CD4-positive, alpha-beta T cell (primary cell): ENCODE measurements around the gene ZBTB7A. TPM values are rescaled to one million over a fixed set of nuclear protein-coding genes. Genes with fewer than 3 reads are reported as not detected.
A peak's percentile ranks its signal among the peaks of the same experiment; 100 is the strongest.

ENCODE experiments used
- ATAC-seq: fragments of 200-7000 bp; cut with Tn5 transposase; one replicate; pipeline ENCODE4 v1.10.0; 2022; ENCODE audit warnings: mild to moderate bottlenecking; ENCODE audit not compliant: poor library complexity
- CTCF ChIA-PET: fragments of 350-600 bp; sonication (Branson Sonifier 250); formaldehyde crosslinking; loops from one replicate; lab custom pipeline; 2021; ENCODE audit warnings: antibody characterized with exemption, inconsistent platforms; lab: Charles Lee
- POLR2A ChIA-PET: fragments of 350-600 bp; sonication (Branson Sonifier 250); formaldehyde crosslinking; loops from one replicate; lab custom pipeline; 2021; ENCODE audit warnings: antibody characterized with exemption, inconsistent platforms; lab: Charles Lee
- DNase-seq, 14 experiments: peaks; one replicate each; pipeline ENCODE4 v3.0.0-alpha.2; 2013 to 2020; ENCODE audit warnings: mixed read lengths in 2 of 14
- H3K27ac ChIP-seq, 2 donors: one replicate each; pipeline versions ENCODE4 v1.5.1 to v1.7.0; 2013; ENCODE audit warnings: low read length in 2 of 2, low read depth in 1 of 2, mild to moderate bottlenecking in 1 of 2
- H3K27me3 ChIP-seq, 2 experiments: 1 replicate in 1 of 2; 2 replicates in 1 of 2; pipeline versions ENCODE4 v1.6.1 to v1.7.0; 2013; ENCODE audit warnings: low read length in 2 of 2, control low read depth in 1 of 2, mild to moderate bottlenecking in 1 of 2, moderate library complexity in 1 of 2; ENCODE audit not compliant: insufficient read depth in 2 of 2, control insufficient read depth in 1 of 2
- H3K36me3 ChIP-seq: one replicate; pipeline ENCODE4 v1.6.1; 2013; ENCODE audit warnings: low read length, control low read depth; ENCODE audit not compliant: insufficient read depth
- H3K4me1 ChIP-seq: one replicate; pipeline ENCODE4 v1.6.1; 2013; ENCODE audit warnings: low read length, control low read depth; ENCODE audit not compliant: insufficient read depth
- H3K4me3 ChIP-seq: one replicate; pipeline ENCODE4 v1.5.1; 2013; ENCODE audit warnings: mild to moderate bottlenecking, low read length, moderate library complexity
- H3K9me3 ChIP-seq, 2 experiments: 1 replicate in 1 of 2; 2 replicates in 1 of 2; pipeline versions ENCODE4 v1.6.1 to v1.7.0; 2013; ENCODE audit warnings: low read length in 2 of 2, mild to moderate bottlenecking in 2 of 2, control low read depth in 1 of 2, moderate library complexity in 1 of 2; ENCODE audit not compliant: control insufficient read depth in 1 of 2, insufficient read depth in 1 of 2
- H3K27ac Mint-ChIP-seq: one replicate; pipeline ENCODE4 v1.8.0; 2020; ENCODE audit warnings: mixed read lengths
- H3K27me3 Mint-ChIP-seq: one replicate; pipeline ENCODE4 v1.8.0; 2021; ENCODE audit warnings: mixed read lengths
- H3K36me3 Mint-ChIP-seq: one replicate; pipeline ENCODE4 v1.8.0; 2021; ENCODE audit warnings: low read depth, mixed read lengths
- H3K4me1 Mint-ChIP-seq: one replicate; pipeline ENCODE4 v1.8.0; 2021; ENCODE audit warnings: low read depth, mixed read lengths
- H3K4me3 Mint-ChIP-seq: one replicate; pipeline ENCODE4 v1.8.0; 2020; ENCODE audit warnings: mild to moderate bottlenecking, mixed read lengths
- H3K9me3 Mint-ChIP-seq: one replicate; pipeline ENCODE4 v1.8.0; 2020; ENCODE audit warnings: mixed read lengths
- CTCF ChIP-seq: fragments of 200-600 bp; IDR thresholded peaks from one replicate; pipeline ENCODE4 v1.8.0; 2022; ENCODE audit warnings: antibody characterized with exemption, mild to moderate bottlenecking
- intact Hi-C, 2 experiments: fragments of 100-400 bp; cut with DNase I in 1 of 2; cut with micrococcal nuclease in 1 of 2; formaldehyde crosslinking; loops; one replicate each; pipeline versions ENCODE4 v1.15.1 to v1.9.0; 2023 to 2025; cut with DNase I, micrococcal nuclease
- total RNA-seq, 174 experiments: library from RNA in 2 of 174; stranded (reverse) in 2 of 174; gene quantifications; one replicate each; pipeline ENCODE4 v1.2.3 and lab custom pipeline; 2021 to 2026

The ZBTB7A gene
- total RNA-seq, 2 experiments from 2014 or later = 44.2 to 47.2 TPM

GRCh38 chr19:4023600-4024398 lies 42.9 kb downstream of the ZBTB7A start:
- H3K4me1 Mint-ChIP-seq = no peaks in the 10 kb centered on the region
- POLR2A ChIA-PET = no interaction called here
- H3K4me3 ChIP-seq = no peak overlapping the region
- H3K27me3 Mint-ChIP-seq = no peaks in the 10 kb centered on the region
- intact Hi-C loops = no loop called here
- no peaks in the 10 kb centered on the region for H3K4me1 ChIP-seq
- no peak for TF ChIP-seq CTCF
- H3K9me3 ChIP-seq = peaks cover 0 to 13% of the 10 kb centered on the region in 2 experiments
- no peaks in the 10 kb centered on the region for H3K27me3 ChIP-seq
- ATAC-seq (no peak), DNase-seq (no peak)
- H3K27ac ChIP-seq = no peak overlapping the region
- no peak overlapping the region for H3K4me3 Mint-ChIP-seq
- H3K36me3 Mint-ChIP-seq = peaks cover 40% of the 10 kb centered on the region
- H3K9me3 Mint-ChIP-seq = no peaks in the 10 kb centered on the region
- peaks cover 27% of the 10 kb centered on the region for H3K36me3 ChIP-seq
- H3K27ac Mint-ChIP-seq = no peak overlapping the region
- CTCF ChIA-PET = no interaction called here

GRCh38 chr19:4019578-4019977 lies 47.1 kb downstream of the ZBTB7A start:
- Histone ChIP-seq H3K9me3 (peaks cover 0 to 13% of the 10 kb centered on the region in 2 experiments), H3K36me3 (peaks cover 35% of the 10 kb centered on the region), H3K4me3 (no peak overlapping the region), H3K27me3 (no peaks in the 10 kb centered on the region), H3K4me1 (peaks cover 10% of the 10 kb centered on the region), H3K27ac (no peak overlapping the region)
- no peak overlapping the region for H3K4me3 Mint-ChIP-seq
- H3K27ac Mint-ChIP-seq = no peak overlapping the region
- peaks cover 40% of the 10 kb centered on the region for H3K36me3 Mint-ChIP-seq
- CTCF ChIA-PET = no interaction called here
- DNase-seq (peak in 1 of 14 experiments; percentile 13), ATAC-seq (no peak)
- intact Hi-C loops = no loop called here
- H3K9me3 Mint-ChIP-seq = no peaks in the 10 kb centered on the region
- no peak for TF ChIP-seq CTCF
- POLR2A ChIA-PET = no interaction called here
- H3K27me3 Mint-ChIP-seq = no peaks in the 10 kb centered on the region
- H3K4me1 Mint-ChIP-seq = no peaks in the 10 kb centered on the region

- ATAC-seq (no peak), DNase-seq (peak in 1 of 14 experiments; percentile 14)
- Mint-ChIP-seq H3K27ac (no peak overlapping the region), H3K4me3 (no peak overlapping the region), H3K4me1 (no peaks in the 10 kb centered on the region), H3K27me3 (no peaks in the 10 kb centered on the region), H3K36me3 (peaks cover 40% of the 10 kb centered on the region), H3K9me3 (no peaks in the 10 kb centered on the region)
- Histone ChIP-seq H3K4me1 (peaks cover 17% of the 10 kb centered on the region), H3K27me3 (no peaks in the 10 kb centered on the region), H3K36me3 (peaks cover 35% of the 10 kb centered on the region), H3K9me3 (peaks cover 0 to 13% of the 10 kb centered on the region in 2 experiments), H3K27ac (no peak overlapping the region), H3K4me3 (no peak overlapping the region)
- ChIA-PET CTCF (no interaction called here), POLR2A (no interaction called here)
- intact Hi-C loops = no loop called here
- TF ChIP-seq CTCF = no peak
Measured at GRCh38 chr19:4018775-4019504, 47.8 kb downstream of the ZBTB7A start.
